Central memory CD8-positive, alpha-beta T cell (primary cell): ENCODE data around the gene DNAJB4.
"Not testable (repeated sequence)": the region's sequence is repeated elsewhere in the genome, so short reads cannot be mapped to it uniquely, and the experiment has no call there.

ENCODE experiments used
- ATAC-seq: fragments of 150-1000 bp; cut with Tn5 transposase; replicated peaks from 2 replicates; pipeline ENCODE4 v1.10.0; 2022; ENCODE audit warnings: mild to moderate bottlenecking, moderate FRiP score, moderate number of reproducible peaks; ENCODE audit not compliant: poor library complexity, severe bottlenecking; ENCODE audit errors: extremely low read depth
- DNase-seq, 2 donors: peaks; one replicate each; pipeline ENCODE4 v3.0.0; 2021; ENCODE audit warnings: low spot score in 2 of 2
- H3K27ac Mint-ChIP-seq: one replicate; pipeline ENCODE4 v1.8.0; 2022; ENCODE audit warnings: low read depth, mild to moderate bottlenecking, moderate library complexity, mixed read lengths
- H3K27me3 Mint-ChIP-seq: one replicate; pipeline ENCODE4 v1.8.0; 2022; ENCODE audit warnings: mixed read lengths
- H3K36me3 Mint-ChIP-seq: one replicate; pipeline ENCODE4 v1.8.0; 2022; ENCODE audit warnings: mild to moderate bottlenecking, moderate library complexity, mixed read lengths; ENCODE audit not compliant: insufficient read depth
- H3K4me1 Mint-ChIP-seq: one replicate; pipeline ENCODE4 v1.8.0; 2022; ENCODE audit warnings: mixed read lengths
- H3K4me3 Mint-ChIP-seq: one replicate; pipeline ENCODE4 v1.8.0; 2022; ENCODE audit warnings: mild to moderate bottlenecking, moderate library complexity, mixed read lengths
- H3K9me3 Mint-ChIP-seq: one replicate; pipeline ENCODE4 v1.8.0; 2022; ENCODE audit warnings: mixed read lengths

Gene DNAJB4

GRCh38 chr1:78061825-78062523 is 57.2 kb downstream of the DNAJB4 start:
- peaks cover 15% of the 10 kb centered on the region for H3K27me3 Mint-ChIP-seq
- no peaks in the 10 kb centered on the region for H3K9me3 Mint-ChIP-seq
- no peak overlapping the region for H3K27ac Mint-ChIP-seq
- no peaks in the 10 kb centered on the region for H3K36me3 Mint-ChIP-seq
- no peaks in the 10 kb centered on the region for H3K4me1 Mint-ChIP-seq
- no peak overlapping the region for H3K4me3 Mint-ChIP-seq
- no peak for ATAC-seq
- no peak for DNase-seq

- not testable (repeated sequence) for H3K4me1 Mint-ChIP-seq, H3K4me3 Mint-ChIP-seq, ATAC-seq, H3K36me3 Mint-ChIP-seq, DNase-seq, H3K27ac Mint-ChIP-seq, H3K9me3 Mint-ChIP-seq
- peaks cover 38% of the 10 kb centered on the region for H3K27me3 Mint-ChIP-seq
These were observed 60.1 kb downstream of the DNAJB4 start for GRCh38 chr1:78064886-78065285.
